ENCODE data around the gene PTGS1.

GRCh38 chr9:122387536-122387935 lies 16.7 kb downstream of the PTGS1 start:
- TF ChIP-seq EZH2phosphoT487 (conservative IDR thresholded peaks at IDR 0.05; ENCODE audit: low read length), result no peak
- TF ChIP-seq, protein P1, sequence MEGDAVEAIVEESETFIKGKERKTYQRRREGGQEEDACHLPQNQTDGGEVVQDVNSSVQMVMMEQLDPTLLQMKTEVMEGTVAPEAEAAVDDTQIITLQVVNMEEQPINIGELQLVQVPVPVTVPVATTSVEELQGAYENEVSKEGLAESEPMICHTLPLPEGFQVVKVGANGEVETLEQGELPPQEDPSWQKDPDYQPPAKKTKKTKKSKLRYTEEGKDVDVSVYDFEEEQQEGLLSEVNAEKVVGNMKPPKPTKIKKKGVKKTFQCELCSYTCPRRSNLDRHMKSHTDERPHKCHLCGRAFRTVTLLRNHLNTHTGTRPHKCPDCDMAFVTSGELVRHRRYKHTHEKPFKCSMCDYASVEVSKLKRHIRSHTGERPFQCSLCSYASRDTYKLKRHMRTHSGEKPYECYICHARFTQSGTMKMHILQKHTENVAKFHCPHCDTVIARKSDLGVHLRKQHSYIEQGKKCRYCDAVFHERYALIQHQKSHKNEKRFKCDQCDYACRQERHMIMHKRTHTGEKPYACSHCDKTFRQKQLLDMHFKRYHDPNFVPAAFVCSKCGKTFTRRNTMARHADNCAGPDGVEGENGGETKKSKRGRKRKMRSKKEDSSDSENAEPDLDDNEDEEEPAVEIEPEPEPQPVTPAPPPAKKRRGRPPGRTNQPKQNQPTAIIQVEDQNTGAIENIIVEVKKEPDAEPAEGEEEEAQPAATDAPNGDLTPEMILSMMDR (IDR thresholded peaks at IDR 0.05; ENCODE audit: insufficient read depth, low read length, poor library complexity, severe bottlenecking), result no peak

Data from SU-DHL-6 (cell line).